Measurements from ENCODE around the gene CHURC1. TPM values are rescaled to one million over a fixed set of nuclear protein-coding genes. Genes with fewer than 3 reads are reported as not detected.

CHURC1 gene
- total and polyA plus RNA-seq, 2 of the 13 experiments (the other 11 are each of a cell fraction or from before 2014, with no cell fraction given), result 41.1 to 74.4 TPM

DNA sequence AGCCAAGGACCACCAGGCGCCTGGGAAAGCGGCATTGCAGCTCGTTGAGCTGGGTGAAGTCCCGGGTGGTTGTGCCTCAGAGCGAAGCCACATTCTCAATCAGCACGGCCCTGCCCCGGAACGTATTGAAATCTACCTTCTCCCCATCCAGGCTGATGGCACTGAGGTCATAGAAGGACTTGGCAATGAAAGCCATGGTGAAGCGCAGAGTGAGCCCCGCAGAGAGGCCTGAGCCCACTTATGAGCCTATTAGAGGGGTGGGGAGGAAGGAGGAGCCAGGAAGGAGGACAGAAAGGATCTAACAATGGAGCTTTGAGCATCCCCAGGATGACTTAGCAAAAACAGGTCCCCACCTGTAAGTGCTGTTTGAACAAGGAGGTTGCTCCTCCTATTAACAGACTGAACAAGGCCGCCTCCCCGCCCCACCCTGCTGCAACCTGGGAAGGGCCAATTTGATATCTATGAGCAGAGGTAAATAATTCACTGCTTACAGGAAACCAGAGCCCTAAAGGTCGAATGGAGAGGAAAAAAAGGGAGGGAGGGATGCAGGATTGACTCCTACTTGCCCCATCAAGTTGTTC is 28.4 kb downstream of the CHURC1 start, which contains the start of gene GPX2 (continued):
- TF ChIP-seq, protein P1, sequence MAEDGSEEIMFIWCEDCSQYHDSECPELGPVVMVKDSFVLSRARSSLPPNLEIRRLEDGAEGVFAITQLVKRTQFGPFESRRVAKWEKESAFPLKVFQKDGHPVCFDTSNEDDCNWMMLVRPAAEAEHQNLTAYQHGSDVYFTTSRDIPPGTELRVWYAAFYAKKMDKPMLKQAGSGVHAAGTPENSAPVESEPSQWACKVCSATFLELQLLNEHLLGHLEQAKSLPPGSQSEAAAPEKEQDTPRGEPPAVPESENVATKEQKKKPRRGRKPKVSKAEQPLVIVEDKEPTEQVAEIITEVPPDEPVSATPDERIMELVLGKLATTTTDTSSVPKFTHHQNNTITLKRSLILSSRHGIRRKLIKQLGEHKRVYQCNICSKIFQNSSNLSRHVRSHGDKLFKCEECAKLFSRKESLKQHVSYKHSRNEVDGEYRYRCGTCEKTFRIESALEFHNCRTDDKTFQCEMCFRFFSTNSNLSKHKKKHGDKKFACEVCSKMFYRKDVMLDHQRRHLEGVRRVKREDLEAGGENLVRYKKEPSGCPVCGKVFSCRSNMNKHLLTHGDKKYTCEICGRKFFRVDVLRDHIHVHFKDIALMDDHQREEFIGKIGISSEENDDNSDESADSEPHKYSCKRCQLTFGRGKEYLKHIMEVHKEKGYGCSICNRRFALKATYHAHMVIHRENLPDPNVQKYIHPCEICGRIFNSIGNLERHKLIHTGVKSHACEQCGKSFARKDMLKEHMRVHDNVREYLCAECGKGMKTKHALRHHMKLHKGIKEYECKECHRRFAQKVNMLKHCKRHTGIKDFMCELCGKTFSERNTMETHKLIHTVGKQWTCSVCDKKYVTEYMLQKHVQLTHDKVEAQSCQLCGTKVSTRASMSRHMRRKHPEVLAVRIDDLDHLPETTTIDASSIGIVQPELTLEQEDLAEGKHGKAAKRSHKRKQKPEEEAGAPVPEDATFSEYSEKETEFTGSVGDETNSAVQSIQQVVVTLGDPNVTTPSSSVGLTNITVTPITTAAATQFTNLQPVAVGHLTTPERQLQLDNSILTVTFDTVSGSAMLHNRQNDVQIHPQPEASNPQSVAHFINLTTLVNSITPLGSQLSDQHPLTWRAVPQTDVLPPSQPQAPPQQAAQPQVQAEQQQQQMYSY (CRISPR knock-in tag; IDR thresholded peaks at IDR 0.05), result no peak; the same call in 1 of the 2 replicates
- no peak for TF ChIP-seq MAFG (CRISPR knock-in tag; IDR thresholded peaks at IDR 0.05)
- no peak for TF ChIP-seq ELF4 (CRISPR knock-in tag; IDR thresholded peaks at IDR 0.05; ENCODE audit: borderline replicate concordance)
- TF ChIP-seq ZNF234 (CRISPR knock-in tag; conservative IDR thresholded peaks at IDR 0.05), result no peak
- TF ChIP-seq TRIM24 (CRISPR knock-in tag; IDR thresholded peaks at IDR 0.05), result no peak
- TF ChIP-seq ZNF350 (CRISPR knock-in tag; IDR thresholded peaks at IDR 0.05; ENCODE audit: borderline replicate concordance, low read depth), result peak; percentile 89; the same call in 1 of the 2 replicates
- 0 out of 2 replicates have a peak, but pooled peaks have one; percentile 46 for TF ChIP-seq ZNF772 (CRISPR knock-in tag; IDR thresholded peaks at IDR 0.05)
- TF ChIP-seq ZNF34 (CRISPR knock-in tag; IDR thresholded peaks at IDR 0.05; ENCODE audit: borderline replicate concordance), result 0 out of 2 replicates have a peak, but pooled peaks have one; percentile 27
- TF ChIP-seq ZNF788 (CRISPR knock-in tag; IDR thresholded peaks at IDR 0.05; ENCODE audit: borderline replicate concordance), result peak; percentile 33; the same call in 1 of the 2 replicates
- TF ChIP-seq ZSCAN9 (CRISPR knock-in tag; IDR thresholded peaks at IDR 0.05; ENCODE audit: borderline replicate concordance), result peak; percentile 13; the same call in 1 of the 2 replicates
- 0 out of 2 replicates have a peak, but pooled peaks have one; percentile 28 for TF ChIP-seq ETV6 (CRISPR knock-in tag; conservative IDR thresholded peaks at IDR 0.05)
- TF ChIP-seq RBAK (CRISPR knock-in tag; IDR thresholded peaks at IDR 0.05), result no peak
- TF ChIP-seq, protein P2, sequence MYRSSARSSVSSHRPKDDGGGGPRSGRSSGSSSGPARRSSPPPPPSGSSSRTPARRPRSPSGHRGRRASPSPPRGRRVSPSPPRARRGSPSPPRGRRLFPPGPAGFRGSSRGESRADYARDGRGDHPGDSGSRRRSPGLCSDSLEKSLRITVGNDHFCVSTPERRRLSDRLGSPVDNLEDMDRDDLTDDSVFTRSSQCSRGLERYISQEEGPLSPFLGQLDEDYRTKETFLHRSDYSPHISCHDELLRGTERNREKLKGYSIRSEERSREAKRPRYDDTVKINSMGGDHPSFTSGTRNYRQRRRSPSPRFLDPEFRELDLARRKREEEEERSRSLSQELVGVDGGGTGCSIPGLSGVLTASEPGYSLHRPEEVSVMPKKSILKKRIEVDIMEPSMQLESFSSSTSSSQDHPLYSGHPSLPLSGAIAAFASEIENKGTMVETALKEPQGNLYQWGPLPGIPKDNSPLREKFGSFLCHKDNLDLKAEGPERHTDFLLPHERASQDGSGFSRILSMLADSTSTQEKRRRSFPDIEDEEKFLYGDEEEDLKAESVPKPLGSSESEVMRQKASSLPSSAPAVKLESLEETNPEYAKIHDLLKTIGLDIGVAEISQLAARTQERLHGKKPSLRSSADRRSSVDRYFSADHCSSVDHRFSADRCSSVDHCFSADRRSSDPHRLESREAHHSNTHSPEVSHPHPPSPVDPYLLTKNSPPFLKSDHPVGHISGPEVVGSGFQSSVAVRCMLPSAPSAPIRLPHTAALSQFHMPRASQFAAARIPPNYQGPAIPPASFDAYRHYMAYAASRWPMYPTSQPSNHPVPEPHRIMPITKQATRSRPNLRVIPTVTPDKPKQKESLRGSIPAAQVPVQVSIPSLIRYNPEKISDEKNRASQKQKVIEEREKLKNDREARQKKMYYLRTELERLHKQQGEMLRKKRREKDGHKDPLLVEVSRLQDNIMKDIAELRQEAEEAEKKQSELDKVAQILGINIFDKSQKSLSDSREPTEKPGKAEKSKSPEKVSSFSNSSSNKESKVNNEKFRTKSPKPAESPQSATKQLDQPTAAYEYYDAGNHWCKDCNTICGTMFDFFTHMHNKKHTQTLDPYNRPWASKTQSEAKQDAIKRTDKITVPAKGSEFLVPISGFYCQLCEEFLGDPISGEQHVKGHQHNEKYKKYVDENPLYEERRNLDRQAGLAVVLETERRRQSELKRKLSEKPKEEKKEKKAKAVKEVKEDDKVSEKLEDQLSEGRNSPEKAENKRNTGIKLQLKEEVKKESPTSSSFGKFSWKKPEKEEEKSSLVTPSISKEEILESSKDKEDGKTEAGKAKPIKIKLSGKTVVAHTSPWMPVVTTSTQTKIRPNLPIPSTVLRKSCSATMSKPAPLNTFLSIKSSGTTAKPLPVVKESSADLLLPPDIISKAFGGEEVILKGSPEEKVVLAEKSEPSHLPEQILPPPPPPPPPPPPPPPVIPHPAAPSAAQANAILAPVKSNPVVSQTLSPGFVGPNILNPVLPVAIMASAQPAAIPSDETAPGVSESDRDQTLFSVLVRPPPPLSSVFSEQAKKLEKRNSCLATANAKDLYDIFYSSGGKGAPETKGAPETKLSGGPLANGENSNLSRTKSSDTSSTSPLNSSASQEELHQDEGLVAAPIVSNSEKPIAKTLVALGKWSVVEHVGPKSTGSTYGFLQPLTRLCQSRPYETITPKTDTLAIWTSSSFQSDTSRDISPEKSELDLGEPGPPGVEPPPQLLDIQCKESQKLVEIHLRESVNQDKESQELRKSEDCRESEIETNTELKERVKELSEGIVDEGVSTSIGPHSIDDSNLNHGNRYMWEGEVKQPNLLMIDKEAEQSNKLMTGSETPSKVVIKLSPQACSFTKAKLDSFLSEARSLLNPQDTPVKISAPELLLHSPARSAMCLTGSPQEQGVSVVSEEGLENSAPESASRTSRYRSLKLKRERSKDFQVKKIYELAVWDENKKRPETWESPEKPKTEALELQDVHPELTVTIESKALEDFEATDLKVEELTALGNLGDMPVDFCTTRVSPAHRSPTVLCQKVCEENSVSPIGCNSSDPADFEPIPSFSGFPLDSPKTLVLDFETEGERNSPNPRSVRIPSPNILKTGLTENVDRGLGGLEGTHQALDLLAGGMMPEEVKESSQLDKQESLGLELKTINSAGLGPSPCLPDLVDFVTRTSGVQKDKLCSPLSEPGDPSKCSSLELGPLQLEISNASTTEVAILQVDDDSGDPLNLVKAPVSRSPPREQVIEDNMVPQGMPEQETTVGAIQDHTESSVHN (CRISPR knock-in tag; IDR thresholded peaks at IDR 0.05), result 0 out of 2 replicates have a peak, but pooled peaks have one; percentile 21
- peak; percentile 78 for TF ChIP-seq KMT2A (CRISPR knock-in tag; IDR thresholded peaks at IDR 0.05)
- TF ChIP-seq, protein P3, sequence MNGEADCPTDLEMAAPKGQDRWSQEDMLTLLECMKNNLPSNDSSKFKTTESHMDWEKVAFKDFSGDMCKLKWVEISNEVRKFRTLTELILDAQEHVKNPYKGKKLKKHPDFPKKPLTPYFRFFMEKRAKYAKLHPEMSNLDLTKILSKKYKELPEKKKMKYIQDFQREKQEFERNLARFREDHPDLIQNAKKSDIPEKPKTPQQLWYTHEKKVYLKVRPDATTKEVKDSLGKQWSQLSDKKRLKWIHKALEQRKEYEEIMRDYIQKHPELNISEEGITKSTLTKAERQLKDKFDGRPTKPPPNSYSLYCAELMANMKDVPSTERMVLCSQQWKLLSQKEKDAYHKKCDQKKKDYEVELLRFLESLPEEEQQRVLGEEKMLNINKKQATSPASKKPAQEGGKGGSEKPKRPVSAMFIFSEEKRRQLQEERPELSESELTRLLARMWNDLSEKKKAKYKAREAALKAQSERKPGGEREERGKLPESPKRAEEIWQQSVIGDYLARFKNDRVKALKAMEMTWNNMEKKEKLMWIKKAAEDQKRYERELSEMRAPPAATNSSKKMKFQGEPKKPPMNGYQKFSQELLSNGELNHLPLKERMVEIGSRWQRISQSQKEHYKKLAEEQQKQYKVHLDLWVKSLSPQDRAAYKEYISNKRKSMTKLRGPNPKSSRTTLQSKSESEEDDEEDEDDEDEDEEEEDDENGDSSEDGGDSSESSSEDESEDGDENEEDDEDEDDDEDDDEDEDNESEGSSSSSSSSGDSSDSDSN (CRISPR knock-in tag; IDR thresholded peaks at IDR 0.05), result 0 out of 2 replicates have a peak, but pooled peaks have one; percentile 27
